Measurements from ENCODE around the gene OCEL1. TPM values are rescaled to one million over a fixed set of nuclear protein-coding genes. Genes with fewer than 3 reads are reported as not detected.
A peak's percentile ranks its signal among the peaks of the same experiment; 100 is the strongest.
"Not testable (repeated sequence)": the region's sequence is repeated elsewhere in the genome, so short reads cannot be mapped to it uniquely, and the experiment has no call there.

The OCEL1 gene
- total RNA-seq, 2 experiments from 2014 or later, result 17.6 to 17.9 TPM

GRCh38 chr19:17259934-17260333 is 33.9 kb downstream of the OCEL1 start:
- POLR2A ChIA-PET, result interaction anchor here (0.6 kb wide), 1 partner anchor 17 kb away, joined by 3 read pairs; no protein-coding TSS in a partner anchor
- no peaks in the 10 kb centered on the region for H3K9me3 Mint-ChIP-seq
- intact Hi-C loops (cut with micrococcal nuclease), result no loop called here

GRCh38 chr19:17260842-17261325 is 34.9 kb downstream of the OCEL1 start:
- no peak overlapping the region for H3K27ac Mint-ChIP-seq
- intact Hi-C loops (cut with micrococcal nuclease), result loop anchor here (1.0 kb wide), 1 partner anchor 21 kb away; no protein-coding TSS in a partner anchor
- POLR2A ChIA-PET, result interaction anchor here (0.6 kb wide), 1 partner anchor 18 kb away, joined by 3 read pairs; no protein-coding TSS in a partner anchor

More at GRCh38 chr19:17259934-17260333, 33.9 kb downstream of the OCEL1 start:
- H3K27ac Mint-ChIP-seq, result no peak overlapping the region
- no peaks in the 10 kb centered on the region for H3K27me3 Mint-ChIP-seq
- DNase-seq, result no peak
- CTCF ChIA-PET, result interaction anchor here (0.7 to 5.5 kb wide), 18 partner anchors 9 to 362 kb away, joined by 3 to 85 read pairs (median 4); partner anchors contain the start of genes ANKLE1, MRPL34 and OCEL1
- H3K4me3 Mint-ChIP-seq, result no peak overlapping the region
- peaks cover 8% of the 10 kb centered on the region for H3K4me1 Mint-ChIP-seq (ENCODE audit: low read depth)
- H3K36me3 Mint-ChIP-seq, result no peaks in the 10 kb centered on the region

GRCh38 chr19:17262557-17262956 is 36.5 kb downstream of the OCEL1 start:
- Mint-ChIP-seq H3K9me3 (no peaks in the 10 kb centered on the region), H3K36me3 (peaks cover 3% of the 10 kb centered on the region), H3K4me3 (no peak overlapping the region), H3K27ac (no peak overlapping the region), H3K4me1 (ENCODE audit: low read depth) (peaks cover 17% of the 10 kb centered on the region), H3K27me3 (peaks cover 2% of the 10 kb centered on the region)
- ChIA-PET CTCF (interaction anchor here (0.6 to 5.5 kb wide), 3 partner anchors 19 to 47 kb away, joined by 3 to 85 read pairs (median 12); partner anchors contain the start of gene ANKLE1), POLR2A (no interaction called here)
- no peak for DNase-seq
- intact Hi-C loops (cut with micrococcal nuclease), result no loop called here

More at GRCh38 chr19:17260842-17261325, 34.9 kb downstream of the OCEL1 start:
- Mint-ChIP-seq H3K27me3 (no peaks in the 10 kb centered on the region), H3K4me1 (ENCODE audit: low read depth) (peaks cover 9% of the 10 kb centered on the region), H3K36me3 (no peaks in the 10 kb centered on the region), H3K4me3 (no peak overlapping the region), H3K9me3 (no peaks in the 10 kb centered on the region)
- peak; percentile 95 for DNase-seq
- CTCF ChIA-PET, result interaction anchor here (0.6 to 5.5 kb wide), 19 partner anchors 10 to 595 kb away, joined by 3 to 85 read pairs (median 4); partner anchors contain the start of genes ANKLE1, MRPL34 and OCEL1

GRCh38 chr19:17263712-17264640 is 38.0 kb downstream of the OCEL1 start:
- H3K4me1 Mint-ChIP-seq (ENCODE audit: low read depth), result peaks cover 25% of the 10 kb centered on the region
- H3K36me3 Mint-ChIP-seq, result peaks cover 3% of the 10 kb centered on the region
- H3K4me3 Mint-ChIP-seq, result no peak overlapping the region
- intact Hi-C loops (cut with micrococcal nuclease), result no loop called here
- H3K9me3 Mint-ChIP-seq, result no peaks in the 10 kb centered on the region
- peaks cover 2% of the 10 kb centered on the region for H3K27me3 Mint-ChIP-seq
- no peak for DNase-seq
- CTCF ChIA-PET, result interaction anchor here (0.6 to 2.1 kb wide), 6 partner anchors 8 to 198 kb away, joined by 3 to 12 read pairs (median 5); partner anchors contain the start of gene ANKLE1
- POLR2A ChIA-PET, result interaction anchor here (0.6 kb wide), 1 partner anchor 16 kb away, joined by 3 read pairs; no protein-coding TSS in a partner anchor
- peak overlapping the region; percentile 12 for H3K27ac Mint-ChIP-seq

GRCh38 chr19:17264641-17264979 is 38.6 kb downstream of the OCEL1 start, which contains the start of gene USHBP1:
USHBP1 (minus strand) TSS chr19:17264745; CDS start chr19:17264299, 446 bp downstream.
- H3K9me3 Mint-ChIP-seq, result no peaks in the 10 kb centered on the region
- POLR2A ChIA-PET, result interaction anchor here (0.6 to 1.1 kb wide), 2 partner anchors 15 to 17 kb away, joined by 3 read pairs; partner anchors contain the start of gene ANKLE1
- no peak within 1 kb of the TSS for H3K4me3 Mint-ChIP-seq
- H3K27me3 Mint-ChIP-seq, result peaks cover 2% of the 10 kb centered on the region
- DNase-seq, result no peak
- CTCF ChIA-PET, result interaction anchor here (0.5 to 2.1 kb wide), 6 partner anchors 8 to 199 kb away, joined by 3 to 12 read pairs (median 4); partner anchors contain the start of genes ANKLE1 and MRPL34
- H3K4me1 Mint-ChIP-seq (ENCODE audit: low read depth), result peaks cover 25% of the 10 kb centered on the region
- peaks cover 3% of the 10 kb centered on the region for H3K36me3 Mint-ChIP-seq
- intact Hi-C loops (cut with micrococcal nuclease), result no loop called here
- peak within 1 kb of the TSS; percentile 12 for H3K27ac Mint-ChIP-seq

- Mint-ChIP-seq H3K4me1 (ENCODE audit: low read depth) (peaks cover 22% of the 10 kb centered on the region), H3K27ac (no peak overlapping the region), H3K9me3 (no peaks in the 10 kb centered on the region), H3K36me3 (peaks cover 7% of the 10 kb centered on the region), H3K4me3 (no peak overlapping the region), H3K27me3 (peaks cover 2% of the 10 kb centered on the region)
- intact Hi-C loops (cut with micrococcal nuclease), result loop anchor here (2.0 kb wide), 1 partner anchor 39 kb away; the partner anchor contains the start of gene OCEL1
- CTCF ChIA-PET, result interaction anchor here (0.6 to 1.6 kb wide), 5 partner anchors 8 to 501 kb away, joined by 3 to 20 read pairs (median 3); partner anchors contain the start of gene ANKLE1
- DNase-seq, result no peak
- POLR2A ChIA-PET, result interaction anchor here (1.1 to 2.5 kb wide), 4 partner anchors 15 to 51 kb away, joined by 3 to 13 read pairs (median 6); partner anchors contain the start of genes ANKLE1 and USE1
Observed at GRCh38 chr19:17266026-17266425, 40.0 kb downstream of the OCEL1 start.

GRCh38 chr19:17266589-17266974 is 40.6 kb downstream of the OCEL1 start:
- DNase-seq, result no peak
- Mint-ChIP-seq H3K27me3 (peaks cover 2% of the 10 kb centered on the region), H3K9me3 (no peaks in the 10 kb centered on the region), H3K36me3 (peaks cover 12% of the 10 kb centered on the region), H3K4me3 (peak overlapping the region; percentile 90), H3K27ac (peak overlapping the region; percentile 91), H3K4me1 (ENCODE audit: low read depth) (peaks cover 21% of the 10 kb centered on the region)
- CTCF ChIA-PET, result interaction anchor here (0.7 to 1.9 kb wide), 9 partner anchors 9 to 120 kb away, joined by 3 to 20 read pairs (median 4); partner anchors contain the start of genes ANKLE1 and DDA1
- intact Hi-C loops (cut with micrococcal nuclease), result loop anchor here (2.0 kb wide), 1 partner anchor 40 kb away; the partner anchor contains the start of gene OCEL1
- POLR2A ChIA-PET, result interaction anchor here (0.6 to 2.5 kb wide), 7 partner anchors 8 to 51 kb away, joined by 3 to 13 read pairs (median 4); partner anchors contain the start of genes ANKLE1 and USE1

- H3K4me1 Mint-ChIP-seq (ENCODE audit: low read depth), result peaks cover 21% of the 10 kb centered on the region
- peak; percentile 97 for DNase-seq
- H3K36me3 Mint-ChIP-seq, result peaks cover 12% of the 10 kb centered on the region
- H3K9me3 Mint-ChIP-seq, result no peaks in the 10 kb centered on the region
- POLR2A ChIA-PET, result interaction anchor here (0.6 to 2.5 kb wide), 8 partner anchors 8 to 52 kb away, joined by 3 to 13 read pairs (median 4); partner anchors contain the start of genes ANKLE1, OCEL1 and USE1
- H3K27ac Mint-ChIP-seq, result peak within 1 kb of the TSS; percentile 91
- H3K27me3 Mint-ChIP-seq, result peaks cover 2% of the 10 kb centered on the region
- CTCF ChIA-PET, result interaction anchor here (0.7 to 1.9 kb wide), 11 partner anchors 9 to 119 kb away, joined by 3 to 20 read pairs (median 4); partner anchors contain the start of genes ANKLE1 and DDA1
- intact Hi-C loops (cut with micrococcal nuclease), result loop anchor here (1.0 to 2.0 kb wide), 3 partner anchors 38 to 42 kb away; partner anchors contain the start of genes DDA1, MRPL34 and OCEL1
- H3K4me3 Mint-ChIP-seq, result peak within 1 kb of the TSS; percentile 90
Observed at GRCh38 chr19:17266975-17267788, 41.2 kb downstream of the OCEL1 start, which contains the start of gene BABAM1. BABAM1 (plus strand) TSS chr19:17267443; CDS start chr19:17268807, 1,364 bp downstream.

GRCh38 chr19:17268754-17269153 is 42.7 kb downstream of the OCEL1 start:
- H3K9me3 Mint-ChIP-seq, result no peaks in the 10 kb centered on the region
- H3K36me3 Mint-ChIP-seq, result peaks cover 12% of the 10 kb centered on the region
- peaks cover 2% of the 10 kb centered on the region for H3K27me3 Mint-ChIP-seq
- ChIA-PET POLR2A (interaction anchor here (2.5 kb wide), 1 partner anchor 12 kb away, joined by 13 read pairs; the partner anchor contains the start of gene ANKLE1), CTCF (interaction anchor here (1.3 kb wide), 1 partner anchor 13 kb away, joined by 4 read pairs; no protein-coding TSS in a partner anchor)
- no peak for DNase-seq
- peak overlapping the region; percentile 90 for H3K4me3 Mint-ChIP-seq
- intact Hi-C loops (cut with micrococcal nuclease), result no loop called here
- H3K4me1 Mint-ChIP-seq (ENCODE audit: low read depth), result peaks cover 21% of the 10 kb centered on the region
- no peak overlapping the region for H3K27ac Mint-ChIP-seq

GRCh38 chr19:17274892-17275291 is 48.9 kb downstream of the OCEL1 start:
- H3K27ac Mint-ChIP-seq; intact Hi-C loops (cut with micrococcal nuclease); DNase-seq; POLR2A ChIA-PET; H3K9me3 Mint-ChIP-seq; H3K27me3 Mint-ChIP-seq; H3K4me1 Mint-ChIP-seq (ENCODE audit: low read depth); H3K4me3 Mint-ChIP-seq; CTCF ChIA-PET: not testable (repeated sequence)
- H3K36me3 Mint-ChIP-seq, result peaks cover 29% of the 10 kb centered on the region
